Lung (tissue), 12 donors: Measurements from ENCODE around the gene SLC28A1. TPM values are rescaled to one million over a fixed set of nuclear protein-coding genes. Genes with fewer than 3 reads are reported as not detected.

Experiments
- ATAC-seq: fragments of 200-7000 bp; cut with Tn5 transposase; one replicate; pipeline ENCODE4 v1.9.1; 2020; ENCODE audit warnings: moderate number of reproducible peaks; ENCODE audit not compliant: insufficient read depth, low FRiP score
- DNase-seq, 3 donors: peaks; one replicate each; pipeline ENCODE4 v3.0.0-alpha.2; 2013 to 2017
- H3K27ac ChIP-seq, 2 donors: one replicate each; pipeline ENCODE4 v1.5.1; 2013; ENCODE audit warnings: mild to moderate bottlenecking in 2 of 2, moderate library complexity in 2 of 2, control low read depth in 1 of 2, inconsistent platforms in 1 of 2, low read depth in 1 of 2, low read length in 1 of 2
- H3K27me3 ChIP-seq, 3 donors: one replicate each; pipeline ENCODE4 v1.5.1; 2013; ENCODE audit warnings: low read length in 2 of 3; ENCODE audit not compliant: control insufficient read depth in 3 of 3, insufficient read depth in 3 of 3
- H3K36me3 ChIP-seq, 4 donors: one replicate each; pipeline ENCODE4 v1.5.1; 2013; ENCODE audit warnings: low read length in 4 of 4, mild to moderate bottlenecking in 1 of 4, moderate library complexity in 1 of 4; ENCODE audit not compliant: control insufficient read depth in 4 of 4, insufficient read depth in 4 of 4
- H3K4me1 ChIP-seq, 5 donors: one replicate each; pipeline ENCODE4 v1.5.1; 2013; ENCODE audit warnings: low read length in 5 of 5, mild to moderate bottlenecking in 2 of 5, moderate library complexity in 1 of 5; ENCODE audit not compliant: control insufficient read depth in 5 of 5, insufficient read depth in 5 of 5
- H3K4me3 ChIP-seq: one replicate; pipeline ENCODE4 v1.5.1; 2013; ENCODE audit warnings: mild to moderate bottlenecking, control low read depth, moderate library complexity
- H3K9ac ChIP-seq, 2 donors: one replicate each; pipeline ENCODE4 v1.5.1; 2013; ENCODE audit warnings: low read length in 2 of 2, control low read depth in 1 of 2; ENCODE audit not compliant: insufficient read depth in 1 of 2
- H3K9me3 ChIP-seq, 4 donors: one replicate each; pipeline ENCODE4 v1.5.1; 2013; ENCODE audit warnings: low read length in 3 of 4, mild to moderate bottlenecking in 1 of 4, moderate library complexity in 1 of 4; ENCODE audit not compliant: control insufficient read depth in 4 of 4, insufficient read depth in 3 of 4
- CTCF ChIP-seq: IDR thresholded peaks from 2 replicates; pipeline ENCODE4 v1.5.1; 2012; ENCODE audit warnings: mild to moderate bottlenecking; ENCODE audit errors: control extremely low read depth, extremely low read depth
- WGBS, 2 donors: extraction: QIAGEN DNeasy Blood & Tissue Kit; methylation state at CpG; one replicate each; pipeline ENCODE4 v1.1.7; 2013; 5-methylcytosine and 5-hydroxymethylcytosine counted together
- polyA plus RNA-seq, 2 donors: library from polyadenylated mRNA; stranded (reverse); fragments of 200-250 nt; gene quantifications; one replicate each; pipeline ENCODE4 v1.2.1, GENCODE V29; 2013
- total RNA-seq, 2 donors: library from RNA; depleted of rRNA in 1 of 2; stranded (reverse); fragments of >200 nt in 1 of 2; gene quantifications; one replicate each; pipeline ENCODE4 v1.2.1, GENCODE V29; 2014 to 2021
- donor health status: control.
- donor health status: control.
- donor health status: Bipolar disorder and iron deficiency.
- donor health status: healthy.
- donor health status: DM: yes; HTN: yes; CAD: no.

Gene SLC28A1
- total and polyA plus RNA-seq, 4 donors = 0.06 TPM; not detected in 3

DNA sequence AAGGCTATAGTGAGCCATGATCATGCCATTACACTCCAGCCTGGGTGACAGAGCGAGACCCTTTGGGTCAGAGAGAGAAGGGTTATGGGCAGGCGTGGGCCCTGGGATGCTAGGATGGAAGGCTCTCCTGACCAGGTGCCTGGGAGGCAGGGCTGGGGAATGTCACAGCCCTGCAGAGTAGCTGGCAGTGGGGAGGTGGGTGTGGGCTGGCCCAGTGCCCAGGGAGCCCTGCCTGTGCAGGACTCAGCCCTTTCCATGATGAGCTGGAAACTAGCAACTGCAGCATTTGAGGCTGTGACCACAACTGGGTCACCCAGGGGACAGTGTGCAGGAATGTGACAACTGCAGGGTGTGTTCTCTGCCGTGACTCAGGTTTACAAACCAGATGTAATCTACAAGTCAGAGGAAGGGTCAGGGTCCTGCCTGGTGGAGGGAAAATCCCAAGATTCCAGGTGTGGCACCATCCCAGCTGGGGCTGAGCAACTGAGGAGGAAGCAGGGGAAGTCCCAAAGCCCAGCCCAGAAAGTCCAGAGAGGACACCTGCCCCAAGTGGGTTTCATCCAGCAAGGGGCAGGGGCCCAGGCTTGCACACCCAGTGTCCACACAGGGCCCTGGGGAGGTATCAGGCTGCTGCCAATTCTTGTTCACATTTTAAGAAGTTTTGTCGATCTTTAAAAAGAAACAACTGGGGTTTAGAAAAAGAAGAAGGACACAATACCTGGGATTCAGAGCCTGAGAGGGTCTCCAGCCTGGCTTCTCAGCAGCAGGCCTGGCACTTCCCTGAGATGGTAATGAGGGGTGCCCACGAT, 45.5 kb downstream of the SLC28A1 start:
- Histone ChIP-seq H3K36me3 (no peaks in the 10 kb centered on the region), H3K27me3 (no peaks in the 10 kb centered on the region), H3K27ac (no peak overlapping the region), H3K9ac (no peak overlapping the region), H3K9me3 (peaks cover 0 to 2% (median 0%) of the 10 kb centered on the region in 4 donors), H3K4me1 (peaks cover 0 to 4% (median 0%) of the 10 kb centered on the region in 5 donors), H3K4me3 (no peak overlapping the region)
- TF ChIP-seq CTCF = no peak
- ATAC-seq (peak; percentile 21), DNase-seq (peak in 1 of 3 donors; percentile 30)
- WGBS, 2 donors = 74 to 76% methylated on average over 5 of the region's 5 CpGs

GRCh38 chr15:84934942-84935729, 50.7 kb downstream of the SLC28A1 start:
- WGBS, 2 donors = 87 to 89% methylated on average over 21 of the region's 21 CpGs
- no peak for TF ChIP-seq CTCF
- no peak overlapping the region for H3K4me3 ChIP-seq
- no peak overlapping the region for H3K9ac ChIP-seq
- no peaks in the 10 kb centered on the region for H3K27me3 ChIP-seq
- H3K4me1 ChIP-seq = no peaks in the 10 kb centered on the region
- H3K9me3 ChIP-seq = peaks cover 0 to 2% (median 0%) of the 10 kb centered on the region in 4 donors
- H3K36me3 ChIP-seq = no peaks in the 10 kb centered on the region
- ATAC-seq (no peak), DNase-seq (no peak)
- no peak overlapping the region for H3K27ac ChIP-seq

DNA sequence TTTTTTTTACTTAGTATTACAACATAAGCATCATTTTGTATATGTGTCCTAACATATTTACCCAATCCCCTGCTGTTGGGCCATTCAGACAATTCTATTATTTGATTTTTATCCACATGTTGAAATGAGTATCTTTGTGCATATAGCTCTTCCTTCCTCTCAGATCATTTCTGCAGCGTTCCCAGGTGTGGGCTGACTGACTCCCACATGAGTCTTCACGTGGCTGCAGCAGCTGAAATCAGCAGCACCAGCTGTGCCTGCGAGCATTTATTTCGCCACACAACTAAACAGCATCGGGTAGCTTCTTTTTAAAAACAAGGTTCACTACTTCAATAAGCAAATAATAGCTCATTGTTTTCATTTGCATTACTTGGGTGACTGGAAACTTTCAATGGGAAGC, 52.7 kb downstream of the SLC28A1 start:
- no peak for DNase-seq

More for the DNA sequence above, 52.7 kb downstream of the SLC28A1 start:
- H3K36me3 ChIP-seq = no peaks in the 10 kb centered on the region
- H3K4me1 ChIP-seq = no peaks in the 10 kb centered on the region
- no peak overlapping the region for H3K27ac ChIP-seq
- H3K9me3 ChIP-seq = peaks cover 0 to 2% (median 0%) of the 10 kb centered on the region in 4 donors
- no peak overlapping the region for H3K4me3 ChIP-seq
- no peak overlapping the region for H3K9ac ChIP-seq
- 38 to 58% methylated on average over 5 of the region's 5 CpGs for WGBS, 2 donors
- ATAC-seq = no peak
- TF ChIP-seq CTCF = no peak
- H3K27me3 ChIP-seq = no peaks in the 10 kb centered on the region
